Measurements from ENCODE around the gene SVOP.
"Not testable (repeated sequence)": the region's sequence is repeated elsewhere in the genome, so short reads cannot be mapped to it uniquely, and the experiment has no call there.

SVOP gene, protein sequence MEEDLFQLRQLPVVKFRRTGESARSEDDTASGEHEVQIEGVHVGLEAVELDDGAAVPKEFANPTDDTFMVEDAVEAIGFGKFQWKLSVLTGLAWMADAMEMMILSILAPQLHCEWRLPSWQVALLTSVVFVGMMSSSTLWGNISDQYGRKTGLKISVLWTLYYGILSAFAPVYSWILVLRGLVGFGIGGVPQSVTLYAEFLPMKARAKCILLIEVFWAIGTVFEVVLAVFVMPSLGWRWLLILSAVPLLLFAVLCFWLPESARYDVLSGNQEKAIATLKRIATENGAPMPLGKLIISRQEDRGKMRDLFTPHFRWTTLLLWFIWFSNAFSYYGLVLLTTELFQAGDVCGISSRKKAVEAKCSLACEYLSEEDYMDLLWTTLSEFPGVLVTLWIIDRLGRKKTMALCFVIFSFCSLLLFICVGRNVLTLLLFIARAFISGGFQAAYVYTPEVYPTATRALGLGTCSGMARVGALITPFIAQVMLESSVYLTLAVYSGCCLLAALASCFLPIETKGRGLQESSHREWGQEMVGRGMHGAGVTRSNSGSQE

DNA sequence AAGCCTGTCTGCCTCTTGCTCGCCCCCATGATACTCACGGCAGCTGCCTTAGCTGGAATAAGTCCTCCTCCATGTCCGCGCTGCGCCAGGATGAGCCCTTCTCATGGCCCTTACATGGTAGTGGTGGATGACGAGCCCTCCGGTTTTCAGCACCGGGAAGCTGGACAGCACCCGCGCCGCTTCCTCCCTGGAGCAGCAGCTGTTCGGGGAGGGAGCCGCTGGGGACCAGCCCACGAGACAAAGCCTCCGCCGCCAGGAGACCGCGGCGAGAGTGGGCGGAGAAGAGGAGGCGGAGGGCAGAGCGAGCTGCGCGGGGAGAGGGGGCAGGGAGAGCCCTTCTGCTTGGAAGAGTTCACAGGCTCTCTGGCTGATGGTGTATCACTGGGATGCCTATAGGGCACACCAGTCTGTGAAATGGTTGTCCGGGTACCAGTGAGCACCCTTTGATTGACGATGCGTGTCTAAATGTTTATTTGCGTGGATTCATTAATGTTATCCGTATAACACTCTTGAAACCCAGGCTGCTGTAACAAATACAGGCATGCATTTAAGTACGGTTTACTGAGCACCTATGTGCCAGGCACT is at the start of gene SVOP:
TSS of gene SVOP (minus strand) at position 273 of the 585 bp plus-strand sequence. CDS start at position 73, 200 bp downstream.
- in situ Hi-C loops (cut with HindIII; ENCODE audit: low pct_ligation_motif_present, low pct_unique_long_range_greater_than_20kb, low sequenced_read_pairs) = no loop called here
- peak; percentile 95 for DNase-seq

DNA sequence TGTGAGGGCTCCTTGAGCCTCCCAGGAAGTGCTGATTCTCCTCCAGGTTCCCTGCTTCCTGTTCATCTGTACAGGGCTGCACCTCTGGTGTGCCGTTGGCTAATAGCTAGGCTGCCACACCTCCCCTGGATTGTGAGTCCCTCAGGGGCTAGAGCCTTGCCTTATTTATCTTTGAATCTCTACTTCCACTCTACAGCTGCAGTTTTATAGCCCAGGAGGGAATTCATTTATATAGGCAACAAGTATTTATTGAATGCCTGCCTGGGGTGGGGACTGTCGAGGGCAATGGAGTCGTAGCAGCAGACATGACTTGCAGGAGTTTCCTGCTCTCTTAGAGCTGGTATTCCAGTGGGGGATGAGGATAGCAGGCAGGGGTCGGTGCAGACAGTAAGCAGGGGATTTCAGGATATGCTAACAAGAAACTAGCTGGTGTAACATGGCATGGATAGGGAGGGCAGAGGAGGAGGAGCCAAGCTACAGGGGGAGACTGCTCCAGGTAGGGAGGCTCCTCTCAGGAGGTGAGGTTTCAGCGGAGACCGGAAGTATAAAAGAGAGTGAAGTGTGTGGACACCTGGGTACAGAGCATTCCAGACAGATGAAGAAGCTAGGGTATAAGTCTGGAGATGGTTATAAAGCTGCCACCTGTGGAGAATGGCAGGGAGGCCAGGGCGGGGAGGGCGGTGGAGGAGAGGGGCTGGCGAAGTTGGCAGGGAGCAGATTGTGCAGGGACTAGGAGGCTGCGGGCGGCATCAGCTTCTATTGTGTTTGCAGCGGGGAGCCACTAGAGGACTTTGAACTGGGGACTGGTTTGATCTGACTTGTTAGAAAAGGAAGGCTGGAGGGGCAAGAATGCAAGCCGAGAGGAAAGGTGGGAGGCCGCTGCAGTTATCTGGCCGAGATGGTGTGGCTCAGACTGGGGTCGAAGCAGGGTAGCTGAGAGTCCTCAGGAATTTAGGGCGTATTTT is 48.7 kb upstream of the SVOP start:
- DNase-seq = no peak
- in situ Hi-C loops (cut with HindIII; ENCODE audit: low pct_ligation_motif_present, low pct_unique_long_range_greater_than_20kb, low sequenced_read_pairs) = no loop called here

DNA sequence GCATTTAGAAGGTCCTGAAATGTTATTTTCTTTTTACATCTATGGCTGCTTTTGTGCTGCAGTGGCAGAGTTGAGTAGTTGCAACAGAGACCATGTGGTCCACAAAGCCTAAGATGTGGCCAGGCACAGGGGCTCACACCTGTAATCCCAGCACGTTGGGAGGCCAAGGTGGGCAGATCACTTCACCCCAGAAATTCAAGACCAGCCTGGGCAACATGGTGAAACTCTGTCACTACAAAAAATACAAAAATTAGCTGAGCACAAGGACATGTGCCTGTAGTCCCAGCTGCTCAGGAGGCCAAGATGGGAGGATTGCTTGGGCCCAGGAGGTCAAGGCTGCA is 45.0 kb upstream of the SVOP start:
- no peak for DNase-seq
- in situ Hi-C loops (cut with HindIII; ENCODE audit: low pct_ligation_motif_present, low pct_unique_long_range_greater_than_20kb, low sequenced_read_pairs) = no loop called here

DNA sequence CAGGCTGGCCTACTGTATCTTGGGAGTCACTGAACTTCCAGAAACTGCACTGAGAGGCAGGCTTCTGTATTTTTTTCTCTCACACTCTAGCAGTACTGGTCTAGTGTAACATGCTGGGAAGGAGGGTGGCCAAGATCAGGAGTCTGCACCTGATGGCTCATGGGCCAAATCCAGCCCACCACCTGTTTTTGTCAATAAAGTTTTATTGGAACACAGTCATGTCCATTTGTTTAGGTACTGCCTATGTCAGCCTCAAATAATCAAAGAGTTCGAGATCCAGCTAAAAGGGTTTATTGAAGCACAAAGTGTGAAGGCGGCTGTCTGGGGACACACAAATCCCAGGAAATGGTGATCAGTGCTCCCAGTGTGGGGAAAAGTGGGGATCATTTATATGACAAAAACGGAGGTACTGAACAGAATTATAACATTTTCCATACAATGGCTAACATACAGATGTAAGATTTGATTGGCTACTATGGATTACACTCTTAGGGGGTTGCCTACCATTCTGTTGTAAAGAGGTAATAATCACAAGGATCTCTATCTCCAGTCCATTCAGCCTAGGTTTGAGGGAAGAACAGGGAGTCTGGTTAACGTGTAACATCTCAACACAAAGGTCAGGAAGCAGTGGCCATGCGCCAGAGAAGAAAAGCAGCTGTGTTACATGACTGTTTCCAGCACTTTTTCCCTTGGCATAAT is 44.4 kb upstream of the SVOP start:
- DNase-seq = peak; percentile 64

DNA sequence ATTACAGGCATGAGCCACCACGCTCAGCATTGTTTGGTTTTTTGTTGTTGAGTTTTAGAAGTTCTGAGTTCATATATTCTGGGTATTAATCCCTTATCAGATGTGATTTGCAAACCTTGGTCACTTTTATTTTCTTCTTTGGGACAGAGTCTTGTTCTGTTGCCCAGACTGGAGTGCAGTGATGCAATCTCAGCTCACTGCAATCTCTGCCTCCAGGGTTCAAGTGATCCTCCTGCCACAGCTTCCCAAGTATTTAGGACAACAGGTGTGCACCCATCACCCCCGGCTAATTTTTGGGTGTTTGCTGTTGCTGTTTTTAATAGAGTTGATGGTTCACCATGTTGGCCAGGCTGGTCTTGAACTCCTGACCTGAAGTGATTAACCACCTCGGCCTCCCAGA is 43.3 kb upstream of the SVOP start:
- in situ Hi-C loops (cut with HindIII; ENCODE audit: low pct_ligation_motif_present, low pct_unique_long_range_greater_than_20kb, low sequenced_read_pairs) = no loop called here
- no peak for DNase-seq

More for the DNA sequence above, 44.4 kb upstream of the SVOP start:
- in situ Hi-C loops (cut with HindIII; ENCODE audit: low pct_ligation_motif_present, low pct_unique_long_range_greater_than_20kb, low sequenced_read_pairs) = no loop called here

DNA sequence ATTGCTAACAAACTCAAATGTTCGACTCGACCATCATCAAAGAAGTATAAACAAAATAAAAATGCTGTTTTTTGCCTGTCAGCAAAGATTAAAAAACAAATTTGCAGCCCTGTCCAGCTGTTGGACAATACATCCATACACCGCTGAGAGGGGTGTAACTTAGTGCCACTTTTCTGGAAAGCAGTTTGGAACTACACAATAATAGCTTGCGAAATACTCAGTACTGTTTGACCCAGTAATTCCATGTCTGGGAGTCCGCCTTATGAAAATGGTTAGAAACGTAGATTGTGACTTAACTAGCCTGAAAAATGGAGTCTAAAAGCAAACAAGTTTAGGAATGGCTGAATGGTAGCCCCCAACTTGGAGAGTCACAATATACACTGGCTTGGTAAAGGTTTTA is 37.9 kb upstream of the SVOP start:
- no peak for DNase-seq
- in situ Hi-C loops (cut with HindIII; ENCODE audit: low pct_ligation_motif_present, low pct_unique_long_range_greater_than_20kb, low sequenced_read_pairs) = no loop called here

DNA sequence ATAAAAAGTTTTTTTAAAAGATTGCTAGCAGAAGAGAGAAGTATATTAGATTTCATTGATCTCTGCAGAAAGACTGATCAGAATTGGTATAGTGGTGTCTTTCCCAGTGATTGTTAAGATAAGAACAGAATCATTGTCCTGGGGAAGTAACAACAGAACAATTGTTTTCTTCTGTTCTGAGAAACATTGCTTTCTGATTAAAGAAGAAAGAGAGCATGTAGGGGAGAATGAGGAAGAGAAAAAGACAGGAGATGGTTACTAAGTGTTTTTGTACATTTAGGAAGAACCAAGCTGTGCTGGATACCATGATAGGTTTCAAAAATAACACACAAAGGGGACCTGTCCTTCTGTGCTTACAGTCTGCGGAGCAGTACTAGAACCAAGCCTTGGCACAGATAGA is 36.5 kb upstream of the SVOP start:
- in situ Hi-C loops (cut with HindIII; ENCODE audit: low pct_ligation_motif_present, low pct_unique_long_range_greater_than_20kb, low sequenced_read_pairs) = no loop called here
- no peak for DNase-seq

DNA sequence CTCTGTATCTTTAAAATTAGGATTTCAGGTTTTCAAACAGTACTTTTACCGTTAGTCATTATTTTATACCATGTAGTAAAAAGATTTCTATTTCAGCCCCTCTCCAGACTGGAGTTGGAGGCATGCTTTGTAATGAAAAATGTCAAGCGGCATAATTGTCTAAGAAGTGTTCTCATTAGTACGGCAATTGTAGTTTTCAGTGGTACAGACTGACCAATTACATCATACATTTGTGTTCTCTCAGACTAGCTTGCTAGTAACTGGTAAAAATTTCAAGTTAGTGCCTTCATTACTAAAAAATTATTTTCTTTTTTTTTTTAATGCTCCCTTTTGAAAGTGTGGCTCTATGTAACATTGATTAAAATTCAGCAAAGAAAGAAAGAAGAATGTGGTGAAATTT is 36.0 kb upstream of the SVOP start:
- no peak for DNase-seq
- in situ Hi-C loops (cut with HindIII; ENCODE audit: low pct_ligation_motif_present, low pct_unique_long_range_greater_than_20kb, low sequenced_read_pairs) = no loop called here

DNA sequence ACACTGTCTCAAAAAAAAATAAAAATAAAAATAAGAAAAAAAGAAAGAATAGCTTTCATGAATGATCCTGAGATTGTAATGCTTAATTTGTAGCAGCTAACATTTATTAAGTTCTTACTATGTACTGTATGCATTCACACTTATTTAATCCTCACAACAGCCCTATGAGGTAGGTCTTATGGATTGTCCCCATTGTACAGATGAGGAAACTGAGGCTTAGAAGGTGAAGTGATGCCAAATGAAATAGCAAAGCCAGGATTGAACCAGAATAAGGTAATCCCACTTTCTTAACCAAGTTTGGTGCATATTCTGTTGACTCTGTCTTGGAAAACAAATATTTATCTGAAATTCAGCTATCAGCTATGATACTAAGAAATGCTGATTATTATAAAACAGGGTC is 33.7 kb upstream of the SVOP start:
- DNase-seq = no peak
- in situ Hi-C loops (cut with HindIII; ENCODE audit: low pct_ligation_motif_present, low pct_unique_long_range_greater_than_20kb, low sequenced_read_pairs) = no loop called here

DNA sequence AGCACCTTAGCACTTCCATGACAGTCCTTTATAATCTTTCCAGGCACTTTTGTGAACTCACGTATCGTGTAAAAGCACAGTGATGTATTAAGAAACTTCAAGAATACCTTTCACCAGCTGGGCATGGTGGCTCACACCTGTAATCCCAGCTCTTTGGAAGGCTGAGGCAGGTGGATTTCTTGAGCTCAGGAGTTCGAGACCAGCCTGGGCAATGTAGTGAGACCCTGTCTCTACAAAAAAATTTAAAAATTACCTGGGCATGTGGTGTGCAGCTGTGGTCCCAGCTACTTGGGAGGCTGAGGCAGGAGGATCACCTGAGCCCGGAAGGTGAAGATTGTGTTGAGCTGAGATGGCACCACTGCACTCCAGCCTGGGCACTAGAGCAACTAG is 33.3 kb upstream of the SVOP start:
- DNase-seq; in situ Hi-C loops (cut with HindIII; ENCODE audit: low pct_ligation_motif_present, low pct_unique_long_range_greater_than_20kb, low sequenced_read_pairs): not testable (repeated sequence)

DNA sequence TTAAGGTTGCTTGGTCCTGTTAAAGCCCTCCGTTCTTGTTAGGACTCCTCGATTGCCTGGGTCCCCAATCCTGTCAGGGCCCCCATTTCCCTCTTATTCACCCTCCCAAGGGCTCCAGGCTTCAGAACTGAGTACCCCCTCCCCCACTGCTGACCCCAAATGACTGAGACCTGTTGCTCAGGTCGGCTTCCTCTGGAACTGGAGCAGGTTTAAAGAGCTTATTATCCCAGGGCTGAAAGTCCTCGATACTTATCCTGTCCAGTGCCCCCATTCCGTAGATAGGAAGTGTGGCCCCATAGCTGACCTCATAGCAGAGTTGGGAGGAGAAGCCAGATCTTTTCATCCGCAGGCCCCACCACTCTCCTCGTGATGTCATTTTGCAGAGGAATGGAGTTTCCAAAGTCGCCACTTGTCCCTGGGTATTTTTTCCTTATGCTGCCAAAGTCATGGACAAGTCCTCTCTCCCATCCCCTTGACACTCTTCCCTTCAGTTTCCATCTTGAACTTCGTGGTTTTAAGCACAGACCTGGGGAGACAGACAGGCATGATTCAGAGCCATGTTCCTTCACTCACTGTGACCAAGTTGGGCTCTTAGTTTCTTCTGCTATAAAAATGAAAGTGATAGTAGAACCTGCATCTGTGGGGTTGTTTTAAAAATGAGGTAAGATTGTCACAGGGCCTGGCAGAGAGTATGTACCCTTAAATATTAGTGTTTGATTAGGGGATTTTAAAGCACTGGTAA is 32.7 kb upstream of the SVOP start:
- in situ Hi-C loops (cut with HindIII; ENCODE audit: low pct_ligation_motif_present, low pct_unique_long_range_greater_than_20kb, low sequenced_read_pairs) = no loop called here
- peak; percentile 39 for DNase-seq

DNA sequence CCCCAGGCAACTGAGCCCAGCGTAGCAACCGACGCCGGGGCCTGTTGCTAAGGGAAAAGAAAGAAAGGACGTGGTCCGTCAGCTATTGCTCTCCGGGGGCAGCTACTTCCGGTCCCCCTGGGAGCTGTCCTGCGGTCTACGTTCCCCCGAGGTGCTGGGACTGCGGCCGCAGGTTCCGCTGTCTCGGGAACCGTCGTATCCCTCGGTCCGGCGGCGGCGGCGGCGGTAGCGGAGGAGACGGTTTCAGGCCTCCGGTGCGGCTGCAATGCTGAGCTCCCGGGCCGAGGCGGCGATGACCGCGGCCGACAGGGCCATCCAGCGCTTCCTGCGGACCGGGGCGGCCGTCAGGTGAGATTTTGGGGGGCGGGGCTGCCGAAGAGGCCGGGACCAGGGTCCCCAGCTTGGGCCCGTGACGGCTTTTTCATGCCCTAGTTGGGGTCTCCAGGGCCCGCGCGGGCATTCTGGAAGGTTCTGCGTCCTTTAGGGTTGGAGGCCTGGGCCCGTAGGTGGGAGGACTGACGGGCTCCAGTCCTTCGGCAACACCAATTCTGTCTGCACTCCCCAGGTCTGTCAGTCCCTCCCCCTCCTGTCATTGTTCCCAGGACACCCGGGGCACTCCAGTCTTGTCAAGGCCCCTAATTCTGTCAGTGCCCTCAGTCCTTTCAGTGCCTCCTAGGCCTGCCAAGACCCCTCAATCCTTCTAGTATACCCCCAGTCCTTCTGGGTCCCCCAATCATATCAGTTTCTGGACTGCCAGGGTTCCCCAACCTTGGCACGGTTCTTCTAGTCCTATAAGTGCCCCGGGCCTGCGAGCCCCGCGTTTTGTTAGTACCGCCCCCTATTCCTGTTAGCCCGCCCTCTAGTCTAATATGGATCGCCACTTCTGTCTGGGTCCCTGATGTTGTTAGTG is 31.8 kb upstream of the SVOP start, which contains the start of gene USP30:
TSS of gene USP30 (plus strand) at position 163 of the 910 bp plus-strand sequence. CDS start at position 266, 103 bp downstream.
- in situ Hi-C loops (cut with HindIII; ENCODE audit: low pct_ligation_motif_present, low pct_unique_long_range_greater_than_20kb, low sequenced_read_pairs) = no loop called here
- DNase-seq = peak; percentile 91

DNA sequence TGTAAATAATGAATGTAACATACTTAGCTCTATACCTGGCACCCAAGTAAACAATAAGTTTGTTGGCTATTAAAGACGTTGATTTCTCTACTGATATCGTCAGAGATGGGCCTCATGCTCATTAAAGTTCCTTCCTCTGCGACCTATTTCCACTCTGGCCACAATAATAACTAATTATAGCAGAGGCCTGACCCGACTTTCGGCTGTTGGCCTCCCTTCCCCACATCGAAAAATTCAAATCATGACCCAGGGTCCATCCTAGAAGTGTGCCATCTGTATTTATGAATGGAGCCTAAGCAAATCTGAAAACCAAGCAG is 31.2 kb upstream of the SVOP start:
- in situ Hi-C loops (cut with HindIII; ENCODE audit: low pct_ligation_motif_present, low pct_unique_long_range_greater_than_20kb, low sequenced_read_pairs) = no loop called here
- DNase-seq = no peak

DNA sequence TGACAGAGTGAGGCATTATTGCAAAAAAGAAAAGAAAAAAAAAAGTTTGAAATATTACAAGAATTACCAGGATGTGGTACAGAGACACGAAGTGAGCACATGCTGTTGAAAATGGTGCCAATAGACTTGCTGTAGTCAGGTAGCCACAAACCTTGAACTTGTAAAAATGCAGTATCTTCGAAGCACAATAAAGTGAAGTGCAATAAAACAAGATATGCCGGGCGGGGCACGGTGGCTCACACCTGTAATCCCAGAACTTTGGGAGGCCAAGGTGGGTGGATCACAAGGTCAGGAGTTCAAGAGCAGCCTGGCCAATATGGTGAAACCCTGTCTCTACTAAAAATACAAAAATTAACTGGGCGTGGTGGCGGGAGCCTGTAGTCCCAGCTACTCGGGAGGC is 28.9 kb upstream of the SVOP start:
- in situ Hi-C loops (cut with HindIII; ENCODE audit: low pct_ligation_motif_present, low pct_unique_long_range_greater_than_20kb, low sequenced_read_pairs); DNase-seq: not testable (repeated sequence)

DNA sequence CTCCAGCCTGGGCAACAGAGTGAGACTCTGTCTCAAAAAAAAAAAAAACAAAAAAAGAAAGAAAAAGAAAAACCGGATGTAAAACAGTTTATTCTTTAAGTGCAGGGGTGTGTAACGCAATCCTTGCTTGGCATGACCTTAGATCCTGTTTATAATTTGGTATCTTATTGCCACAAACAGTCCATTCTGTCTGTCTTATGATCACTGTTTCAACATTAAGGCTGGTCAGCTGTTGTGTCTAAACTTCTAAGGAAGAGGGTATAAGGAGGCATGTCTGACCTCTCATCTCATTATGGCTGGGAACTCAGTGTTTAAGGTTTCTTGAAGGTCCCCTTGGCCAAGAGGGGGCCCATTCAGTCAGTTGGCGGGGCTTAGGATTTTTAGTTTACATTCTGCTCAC is 27.8 kb upstream of the SVOP start:
- DNase-seq; in situ Hi-C loops (cut with HindIII; ENCODE audit: low pct_ligation_motif_present, low pct_unique_long_range_greater_than_20kb, low sequenced_read_pairs): not testable (repeated sequence)

DNA sequence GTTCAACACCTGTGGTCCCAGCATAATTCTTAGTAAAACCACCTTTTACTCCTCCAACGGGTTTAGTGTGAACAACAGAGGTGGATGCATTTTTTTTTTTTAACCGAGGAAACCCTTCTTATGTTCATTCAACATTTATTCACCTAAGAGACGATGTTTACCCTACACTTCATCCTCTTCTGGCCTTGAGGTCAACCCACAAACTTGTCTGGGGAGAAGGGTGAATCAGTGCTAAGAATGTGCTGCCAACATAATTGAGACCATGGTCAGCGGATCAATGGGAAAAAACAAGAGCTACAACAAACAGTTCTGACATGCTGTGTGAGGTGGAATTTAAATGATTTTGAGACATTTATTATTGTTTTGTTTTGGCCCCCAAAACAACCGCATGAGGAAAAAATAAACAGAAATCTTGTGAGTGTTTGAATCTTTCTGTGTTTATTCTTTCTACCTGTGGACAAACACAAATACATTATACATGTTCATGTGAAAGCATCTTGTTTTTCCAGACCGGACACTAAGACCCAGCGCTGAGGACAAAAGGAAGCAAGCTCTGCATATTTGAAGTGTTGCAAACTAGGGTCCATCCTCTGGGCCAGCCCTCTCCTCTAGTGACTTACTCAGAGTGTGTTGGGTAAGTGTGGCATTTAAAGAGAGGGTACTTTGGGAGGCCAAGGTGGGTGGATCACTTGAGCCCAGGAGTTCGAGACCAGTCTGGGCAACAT is 26.4 kb upstream of the SVOP start:
- peak; percentile 51 for DNase-seq
- in situ Hi-C loops (cut with HindIII; ENCODE audit: low pct_ligation_motif_present, low pct_unique_long_range_greater_than_20kb, low sequenced_read_pairs) = no loop called here

Data from ACHN (cell line).